Measurements from ENCODE around the gene CEP128.
A peak's percentile ranks its signal among the peaks of the same experiment; 100 is the strongest.

CEP128 gene

DNA sequence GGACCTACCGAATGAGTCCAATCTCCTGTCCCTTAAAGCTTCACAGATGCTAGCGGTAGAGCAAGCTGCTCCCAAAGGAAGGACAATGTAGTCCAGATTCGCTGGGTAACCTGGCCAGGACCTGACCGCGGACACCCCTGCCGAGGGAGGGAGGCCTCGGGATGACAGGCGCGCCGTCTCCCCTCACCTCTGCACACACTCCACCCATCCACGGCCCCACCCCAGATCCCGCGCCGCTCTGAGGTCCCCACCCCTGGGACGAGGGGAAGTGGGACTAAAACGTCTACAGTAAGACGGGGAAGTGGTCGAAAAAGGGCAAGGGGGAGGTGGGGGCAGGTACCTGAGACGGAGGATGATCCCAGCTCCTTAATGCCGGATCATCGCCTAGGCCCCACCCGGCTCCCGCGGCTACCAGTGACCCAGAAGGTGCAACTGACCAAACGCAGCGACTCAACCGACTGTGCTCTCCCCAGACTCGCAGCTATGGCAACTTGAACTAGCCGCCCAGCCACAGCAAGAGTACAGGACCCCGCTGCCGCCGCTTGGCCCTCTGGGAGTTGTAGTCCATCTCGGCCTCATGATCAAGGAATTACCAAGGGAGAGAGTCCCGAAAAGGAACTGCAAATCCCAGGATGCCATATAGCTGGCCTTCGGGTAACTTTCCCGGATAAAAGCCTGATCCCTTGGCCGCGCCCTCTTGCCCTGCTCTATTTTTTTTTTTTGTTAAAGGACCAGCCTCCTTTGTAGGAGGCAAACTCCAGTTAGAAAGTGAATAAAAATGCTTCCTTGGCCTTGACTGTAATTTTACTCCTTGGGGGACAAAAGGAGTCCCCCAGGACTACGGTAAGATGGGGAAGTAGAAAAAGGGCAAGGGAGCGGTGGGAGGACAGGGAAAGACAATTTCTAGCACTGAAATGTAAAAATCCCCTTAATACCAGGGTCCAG lies at the start of gene CEP128:
CEP128 (minus strand) TSS at position 498 of the 945 bp plus-strand sequence.
- peak; percentile 89 for DNase-seq (ENCODE audit: low spot score)
- in situ Hi-C loops (cut with MboI; ENCODE audit: low sequenced_read_pairs, unreplicated experiment), result no loop called here
- TF ChIP-seq, protein P1, sequence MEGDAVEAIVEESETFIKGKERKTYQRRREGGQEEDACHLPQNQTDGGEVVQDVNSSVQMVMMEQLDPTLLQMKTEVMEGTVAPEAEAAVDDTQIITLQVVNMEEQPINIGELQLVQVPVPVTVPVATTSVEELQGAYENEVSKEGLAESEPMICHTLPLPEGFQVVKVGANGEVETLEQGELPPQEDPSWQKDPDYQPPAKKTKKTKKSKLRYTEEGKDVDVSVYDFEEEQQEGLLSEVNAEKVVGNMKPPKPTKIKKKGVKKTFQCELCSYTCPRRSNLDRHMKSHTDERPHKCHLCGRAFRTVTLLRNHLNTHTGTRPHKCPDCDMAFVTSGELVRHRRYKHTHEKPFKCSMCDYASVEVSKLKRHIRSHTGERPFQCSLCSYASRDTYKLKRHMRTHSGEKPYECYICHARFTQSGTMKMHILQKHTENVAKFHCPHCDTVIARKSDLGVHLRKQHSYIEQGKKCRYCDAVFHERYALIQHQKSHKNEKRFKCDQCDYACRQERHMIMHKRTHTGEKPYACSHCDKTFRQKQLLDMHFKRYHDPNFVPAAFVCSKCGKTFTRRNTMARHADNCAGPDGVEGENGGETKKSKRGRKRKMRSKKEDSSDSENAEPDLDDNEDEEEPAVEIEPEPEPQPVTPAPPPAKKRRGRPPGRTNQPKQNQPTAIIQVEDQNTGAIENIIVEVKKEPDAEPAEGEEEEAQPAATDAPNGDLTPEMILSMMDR (IDR thresholded peaks at IDR 0.05; ENCODE audit: borderline replicate concordance, control extremely low read depth, extremely low read depth, insufficient read depth, missing control alignments), result no peak

DNA sequence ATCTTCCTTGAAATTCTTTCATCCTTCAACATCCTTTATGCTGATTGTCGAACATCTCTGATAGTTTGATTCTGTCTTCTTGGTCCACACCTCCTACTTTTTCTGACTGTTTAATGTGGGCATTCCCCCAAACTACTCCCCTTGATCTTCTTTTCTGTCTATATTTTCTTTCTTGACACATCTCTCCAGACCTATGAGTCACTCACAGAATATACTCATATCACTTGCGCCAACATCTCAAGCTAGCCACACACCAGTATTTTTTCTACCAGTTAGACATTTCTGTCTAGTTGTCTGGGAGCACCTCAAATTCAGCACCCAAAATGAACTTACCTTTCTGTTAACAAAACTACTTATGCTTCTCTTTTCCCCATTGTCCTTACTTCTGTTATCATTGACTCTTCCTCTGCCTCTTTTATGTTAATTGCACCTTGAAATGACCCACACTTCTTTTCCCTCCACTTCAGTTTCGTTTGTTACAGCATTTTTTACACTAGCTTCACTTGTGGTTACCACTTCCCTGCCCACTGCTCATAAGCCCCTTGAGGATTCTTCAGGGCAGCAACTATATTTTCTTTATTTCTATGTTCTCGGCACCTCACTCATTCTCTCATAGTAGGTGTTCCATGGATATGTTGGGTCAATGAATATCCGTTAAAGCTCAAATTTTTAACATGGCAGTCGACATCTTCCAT lies 47.3 kb upstream of the CEP128 start:
- in situ Hi-C loops (cut with MboI; ENCODE audit: low sequenced_read_pairs, unreplicated experiment), result loop anchor here (5.0 to 25.0 kb wide), 2 partner anchors 37 to 473 kb away; no protein-coding TSS in a partner anchor
- no peak for DNase-seq (ENCODE audit: low spot score)
- TF ChIP-seq, protein P1 (IDR thresholded peaks at IDR 0.05; ENCODE audit: borderline replicate concordance, control extremely low read depth, extremely low read depth, insufficient read depth, missing control alignments), result no peak

DNA sequence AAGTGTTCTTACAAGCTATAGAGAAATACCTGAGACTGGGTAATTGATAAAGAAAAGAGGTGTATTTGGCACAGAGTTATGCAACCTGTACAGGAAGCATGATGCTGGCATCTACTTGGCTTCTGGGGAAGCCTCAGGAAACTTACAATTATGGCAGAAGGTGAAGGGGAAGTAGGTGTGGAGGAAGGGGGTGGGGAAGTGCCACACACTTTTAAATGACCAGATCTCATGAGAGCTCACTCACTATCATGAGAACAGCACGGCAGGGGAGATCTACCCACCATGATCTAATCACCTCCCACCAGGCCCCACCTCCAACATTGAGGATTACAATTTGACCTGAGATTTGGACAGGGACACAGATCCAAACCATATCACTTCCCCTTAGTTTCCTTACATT lies 46.7 kb upstream of the CEP128 start:
- in situ Hi-C loops (cut with MboI; ENCODE audit: low sequenced_read_pairs, unreplicated experiment), result loop anchor here (5.0 to 25.0 kb wide), 2 partner anchors 36 to 474 kb away; no protein-coding TSS in a partner anchor

DNA sequence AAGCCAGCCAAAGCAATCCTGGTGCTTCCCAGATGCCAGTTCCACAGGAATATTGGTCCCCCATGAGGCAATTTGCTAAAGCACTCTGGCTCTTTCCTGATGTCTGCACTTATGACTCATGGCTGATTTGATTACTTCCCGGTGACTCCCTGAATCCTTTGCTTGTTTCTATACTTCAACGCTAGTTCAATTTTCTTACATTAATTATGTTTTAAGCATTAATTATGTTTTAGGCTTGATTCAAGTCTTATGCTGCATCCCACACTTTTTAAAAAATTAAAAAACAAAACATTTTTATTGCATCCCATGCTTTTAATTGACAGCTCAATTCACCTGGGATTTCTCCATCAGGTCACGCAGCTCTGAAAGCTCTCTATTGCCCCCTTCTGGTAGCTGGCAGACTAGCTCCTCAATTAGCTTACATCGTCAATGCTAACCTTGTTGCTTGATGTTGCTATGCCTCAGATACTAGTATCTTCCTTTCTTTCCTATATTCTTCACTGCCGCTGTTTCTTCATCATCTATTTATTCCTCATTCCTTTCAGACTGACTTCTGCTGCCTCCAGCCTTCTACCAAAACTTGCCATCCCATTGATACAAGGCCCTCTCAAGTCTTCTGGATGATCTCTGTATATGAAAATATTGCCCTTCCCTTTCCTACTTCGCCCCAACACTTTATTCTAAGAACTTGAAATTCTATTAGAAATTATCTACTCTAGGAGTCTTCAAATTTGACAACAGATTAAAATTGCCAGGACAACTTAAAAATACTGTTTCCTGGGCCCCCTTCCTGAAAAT lies 45.9 kb upstream of the CEP128 start:
- peak; percentile 70 for DNase-seq (ENCODE audit: low spot score)
- TF ChIP-seq, protein P1 (IDR thresholded peaks at IDR 0.05; ENCODE audit: borderline replicate concordance, control extremely low read depth, extremely low read depth, insufficient read depth, missing control alignments), result peak; percentile 77
- in situ Hi-C loops (cut with MboI; ENCODE audit: low sequenced_read_pairs, unreplicated experiment), result loop anchor here (5.0 to 25.0 kb wide), 2 partner anchors 35 to 475 kb away; no protein-coding TSS in a partner anchor

More for the DNA sequence above, 46.7 kb upstream of the CEP128 start:
- TF ChIP-seq, protein P1 (IDR thresholded peaks at IDR 0.05; ENCODE audit: borderline replicate concordance, control extremely low read depth, extremely low read depth, insufficient read depth, missing control alignments), result no peak
- no peak for DNase-seq (ENCODE audit: low spot score)

DNA sequence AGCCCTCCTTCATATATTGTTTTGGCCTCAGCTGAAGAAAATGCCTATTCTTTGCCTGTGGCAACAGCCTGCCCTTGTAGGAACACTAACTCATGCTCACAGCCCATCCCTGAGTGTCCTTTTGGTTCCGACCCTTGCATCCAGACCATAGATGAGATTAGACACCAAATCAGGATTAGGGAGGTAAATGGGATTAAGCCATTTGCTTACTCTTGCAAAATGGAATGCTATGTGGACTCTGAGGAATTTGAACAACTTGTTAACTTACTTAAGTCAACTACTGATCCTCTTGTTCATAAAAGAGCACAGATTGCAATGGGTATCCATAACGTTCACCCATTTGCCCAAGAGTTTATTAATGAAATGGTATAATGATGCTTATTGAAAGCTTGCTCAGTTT lies 41.2 kb upstream of the CEP128 start:
- TF ChIP-seq, protein P1 (IDR thresholded peaks at IDR 0.05; ENCODE audit: borderline replicate concordance, control extremely low read depth, extremely low read depth, insufficient read depth, missing control alignments), result no peak
- DNase-seq (ENCODE audit: low spot score), result no peak
- in situ Hi-C loops (cut with MboI; ENCODE audit: low sequenced_read_pairs, unreplicated experiment), result loop anchor here (25.0 kb wide), 1 partner anchor 480 kb away; no protein-coding TSS in a partner anchor
